HL-60/S4 treated with retinoic acid at 250 ng/mL for 4 days and 3 days (cell line): ENCODE measurements around the gene JAKMIP1.

ENCODE experiments used
- in situ Hi-C: fragments of 300-500 bp; cut with MboI; formaldehyde crosslinking; loops from 2 replicates; pipeline ENCODE4 v1.7.0; 2022; ENCODE audit warnings: low sequenced_read_pairs

Gene JAKMIP1

DNA sequence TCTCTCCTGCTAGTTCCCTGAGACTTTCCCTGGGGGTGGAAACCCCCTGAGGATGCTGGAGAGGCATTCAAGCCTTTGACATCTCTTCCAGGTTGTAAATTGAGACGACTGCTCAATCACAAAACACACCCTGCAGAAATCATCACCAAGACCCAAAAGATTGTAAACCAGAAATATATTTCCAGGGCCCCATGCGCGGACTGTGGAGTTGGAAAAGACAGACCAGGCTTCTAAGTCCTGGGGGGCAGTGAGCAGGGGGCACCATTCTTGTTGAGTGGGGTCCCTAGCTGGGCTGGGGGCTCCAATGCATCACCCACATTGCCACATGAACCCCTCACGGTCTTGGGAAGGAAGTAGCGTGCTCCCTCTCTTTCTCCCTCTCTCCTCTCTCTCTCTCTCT lies 94.2 kb downstream of the JAKMIP1 start:
- in situ Hi-C loops: no loop called here

DNA sequence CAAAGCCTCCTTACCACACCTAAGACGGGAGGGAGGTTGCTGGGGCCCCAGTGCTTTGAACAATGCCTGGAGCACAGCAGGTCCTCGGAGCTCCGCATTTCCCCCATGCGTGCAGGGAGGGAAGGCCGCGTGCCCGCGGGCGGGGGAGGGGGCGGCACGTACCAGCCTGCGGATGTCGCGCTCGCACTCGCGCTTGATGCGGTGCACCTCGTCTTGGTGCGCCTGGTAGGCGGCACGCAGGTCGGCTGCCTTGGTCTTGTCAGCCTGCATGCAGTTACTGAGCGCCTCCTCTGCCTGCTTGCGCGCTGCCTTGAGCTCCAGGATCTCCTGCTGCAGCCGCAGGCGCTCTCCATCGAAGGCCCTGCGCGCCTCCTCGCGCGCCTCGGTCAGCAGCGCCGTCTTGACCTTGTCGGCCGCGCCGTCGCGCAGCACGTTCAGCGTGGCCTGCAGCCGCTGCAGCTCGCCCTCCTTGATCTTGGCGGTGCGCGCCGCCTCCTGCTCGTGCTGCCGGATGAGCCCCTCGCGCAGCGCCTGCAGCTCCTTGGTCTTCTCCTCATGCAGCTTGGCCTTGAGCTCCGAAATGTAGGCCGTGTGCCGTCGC lies 94.9 kb downstream of the JAKMIP1 start:
- in situ Hi-C loops: no loop called here

DNA sequence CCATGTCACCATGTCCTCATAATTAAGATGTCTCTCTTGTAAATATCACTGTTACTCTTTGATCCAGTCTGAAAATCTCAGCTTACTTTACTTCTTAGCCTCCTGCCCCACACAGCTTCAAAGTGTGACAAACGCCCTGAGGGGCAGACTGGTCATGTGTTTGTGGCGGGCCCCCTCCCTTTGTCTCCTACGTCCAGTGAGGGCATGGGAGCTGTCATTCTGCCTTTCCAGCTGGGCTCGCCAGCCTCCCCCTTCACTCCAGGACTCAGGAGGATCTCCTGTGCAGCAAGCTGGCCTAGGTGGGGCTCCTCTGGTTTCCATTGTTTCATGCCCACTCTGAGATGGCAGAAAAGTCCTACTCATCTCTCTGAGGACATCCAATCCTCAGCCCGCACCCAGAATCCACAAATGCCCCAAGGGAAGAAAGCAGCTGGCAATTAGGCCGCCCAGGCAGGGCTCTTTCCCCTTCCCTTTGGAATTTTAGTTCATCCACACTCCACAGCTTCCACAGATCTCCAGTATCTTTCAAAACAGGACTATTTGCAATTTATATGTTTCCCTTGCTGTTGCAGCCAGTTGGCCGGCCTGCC lies 95.7 kb downstream of the JAKMIP1 start:
- in situ Hi-C loops: no loop called here

GRCh38 chr4:6097581-6097980 lies 102.8 kb downstream of the JAKMIP1 start:
- in situ Hi-C loops: no loop called here

- in situ Hi-C loops: no loop called here
These were observed 104.5 kb downstream of the JAKMIP1 start for GRCh38 chr4:6095897-6096296.

DNA sequence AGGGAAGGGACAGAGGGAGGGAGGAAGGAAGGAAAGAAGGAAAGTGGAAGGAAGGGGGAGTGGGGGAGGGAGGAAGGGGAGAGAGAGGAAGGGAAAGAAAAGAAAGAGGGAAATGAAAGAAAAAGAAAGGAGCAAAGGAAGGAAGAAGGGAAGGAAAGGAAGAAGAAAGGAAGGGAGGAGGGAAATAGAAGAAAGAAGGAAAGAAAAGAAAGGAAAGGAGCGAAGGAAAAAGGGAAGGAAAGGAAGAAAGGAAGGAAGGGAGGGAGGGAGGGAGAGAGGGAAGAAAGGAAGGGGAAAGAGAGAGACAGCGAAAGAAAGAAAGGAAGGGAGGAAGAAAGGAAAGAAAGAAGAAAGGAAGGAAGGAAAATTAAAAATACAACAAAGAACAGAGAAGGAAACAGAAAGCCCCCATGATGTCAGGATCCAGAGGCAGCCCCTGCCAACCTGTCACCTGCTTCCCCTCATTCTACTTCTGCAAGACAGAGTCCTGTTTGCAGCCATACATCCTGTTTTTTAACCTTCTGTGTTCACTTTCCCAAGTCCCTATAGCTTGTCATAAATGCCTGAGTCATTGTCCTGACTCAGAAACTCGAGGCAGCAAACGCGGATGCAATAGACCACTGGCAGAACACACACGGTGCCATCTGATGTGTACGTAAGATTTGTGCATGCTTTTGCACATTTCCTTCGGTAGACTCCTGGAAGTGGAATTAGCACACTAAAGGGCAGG lies 105.2 kb downstream of the JAKMIP1 start:
- in situ Hi-C loops: no loop called here

DNA sequence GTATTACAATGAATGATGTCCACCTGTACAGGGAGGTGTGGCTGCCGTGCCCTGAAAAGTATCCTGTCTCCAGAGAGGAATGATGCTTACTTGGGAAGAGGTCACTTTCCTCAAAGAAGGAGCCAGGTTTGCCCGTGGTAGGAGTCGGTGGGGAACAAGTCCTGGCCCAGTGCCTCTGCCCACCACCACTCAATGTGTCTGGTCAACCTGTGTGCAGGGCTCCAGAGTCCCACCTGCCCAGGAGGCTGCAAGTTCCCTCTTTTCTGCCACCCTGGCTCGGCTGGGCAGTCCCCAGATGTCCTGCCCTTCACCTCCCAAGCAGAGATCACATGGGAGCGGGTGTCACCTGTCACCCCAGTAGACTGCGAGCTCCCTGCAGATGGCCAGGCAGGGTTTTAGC lies 106.7 kb downstream of the JAKMIP1 start:
- in situ Hi-C loops: no loop called here

DNA sequence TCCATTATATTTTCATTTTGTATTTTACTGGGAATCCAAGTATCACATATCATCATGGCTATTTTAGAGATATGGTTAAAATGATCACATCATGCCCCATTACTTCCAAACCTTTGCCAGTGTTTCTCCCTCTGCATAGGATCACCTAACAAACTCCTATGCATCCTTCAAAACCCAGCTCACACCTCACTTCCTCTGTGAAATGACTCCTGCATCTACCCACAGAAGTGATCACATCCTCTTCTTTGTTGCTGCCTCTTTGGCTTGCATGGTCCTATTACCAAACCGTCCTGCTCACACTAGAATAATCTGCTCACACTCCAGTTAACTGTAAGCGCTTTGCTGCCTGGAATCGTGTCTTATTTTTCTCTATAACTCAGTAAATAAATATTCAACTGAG lies 107.4 kb downstream of the JAKMIP1 start:
- in situ Hi-C loops: no loop called here

GRCh38 chr4:6092131-6092530 lies 108.2 kb downstream of the JAKMIP1 start:
- in situ Hi-C loops: no loop called here

GRCh38 chr4:6090931-6091330 lies 109.4 kb downstream of the JAKMIP1 start:
- in situ Hi-C loops: no loop called here

GRCh38 chr4:6088950-6089349 lies 111.4 kb downstream of the JAKMIP1 start:
- in situ Hi-C loops: no loop called here

GRCh38 chr4:6087669-6088341 lies 112.5 kb downstream of the JAKMIP1 start:
- in situ Hi-C loops: no loop called here

- in situ Hi-C loops: no loop called here
These were observed 113.5 kb downstream of the JAKMIP1 start for GRCh38 chr4:6086846-6087245.

DNA sequence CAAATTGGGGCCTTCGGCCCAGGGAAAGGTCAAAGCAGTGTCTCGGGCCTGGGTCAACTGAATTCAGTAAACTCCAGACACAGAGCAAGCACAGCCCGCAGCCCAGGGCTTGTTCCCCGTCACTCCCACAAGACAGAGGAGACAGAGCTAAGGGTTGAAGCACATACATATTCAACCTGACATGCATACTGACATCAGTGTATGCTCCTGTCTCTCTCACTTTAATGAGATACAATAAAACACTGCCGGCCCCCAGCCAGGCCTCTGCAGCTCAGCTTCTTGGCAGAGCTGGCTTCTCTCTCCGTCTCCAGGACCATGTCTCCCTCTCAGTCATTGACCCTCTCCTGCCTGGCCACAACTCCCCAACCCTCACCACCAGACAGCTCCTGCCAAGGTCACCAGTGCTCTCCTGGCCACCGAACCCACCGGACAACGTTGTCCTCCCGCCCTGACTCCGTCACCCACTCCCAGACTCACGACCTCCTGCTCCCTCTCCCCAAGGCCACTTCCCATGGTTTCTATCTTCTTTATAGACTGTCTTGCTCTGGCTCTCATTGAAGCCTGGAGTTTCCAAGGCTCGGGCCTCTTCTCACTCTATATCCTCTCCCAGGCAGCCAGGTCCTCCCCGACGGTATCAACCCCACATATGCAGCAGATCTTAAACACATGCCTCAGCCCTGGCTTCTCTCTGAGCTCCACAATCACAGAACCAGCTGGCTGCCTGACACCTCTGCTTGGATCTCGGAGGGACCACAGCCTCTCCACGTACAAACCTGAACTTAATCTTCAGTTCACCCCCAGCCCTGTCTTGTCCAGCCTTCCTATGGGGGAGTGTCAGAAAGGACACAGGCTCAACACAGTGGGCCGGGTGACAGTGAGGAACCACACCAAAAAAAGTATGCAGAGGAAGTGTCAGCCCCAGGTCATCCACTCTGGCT lies 114.4 kb downstream of the JAKMIP1 start:
- in situ Hi-C loops: no loop called here

DNA sequence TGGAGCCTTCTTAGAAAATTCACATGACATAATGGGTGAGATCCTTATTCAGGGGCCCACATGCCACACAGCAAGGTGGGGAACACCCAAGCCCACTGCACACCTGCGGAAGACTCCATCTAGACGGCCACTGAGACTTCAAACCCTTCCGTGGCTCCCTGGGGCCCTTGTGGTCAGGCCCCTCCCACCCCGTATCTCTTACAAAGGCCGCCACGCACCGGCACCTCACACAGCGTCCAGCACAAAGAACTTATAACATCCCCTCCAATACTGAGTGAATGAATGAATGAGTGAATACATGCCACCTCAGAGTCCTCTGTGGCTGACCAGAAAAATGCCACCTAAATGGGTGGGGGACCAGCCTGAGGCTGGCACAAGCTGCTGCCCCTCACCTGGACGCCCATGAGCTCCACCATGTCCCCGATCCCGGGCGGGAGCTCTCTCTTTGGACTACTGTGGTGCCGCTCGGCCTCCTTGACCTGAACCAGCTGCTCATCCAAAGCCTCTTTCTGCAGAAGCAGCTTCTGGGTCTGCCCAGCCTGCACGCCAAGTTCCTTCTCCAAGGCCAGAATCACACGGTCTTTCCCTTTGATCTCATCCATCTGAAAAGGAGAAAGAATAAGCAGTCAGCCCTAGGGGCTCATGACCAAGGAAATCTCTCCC lies 115.2 kb downstream of the JAKMIP1 start:
- in situ Hi-C loops: no loop called here

- in situ Hi-C loops: no loop called here
These were observed 120.4 kb downstream of the JAKMIP1 start for GRCh38 chr4:6079965-6080364.

DNA sequence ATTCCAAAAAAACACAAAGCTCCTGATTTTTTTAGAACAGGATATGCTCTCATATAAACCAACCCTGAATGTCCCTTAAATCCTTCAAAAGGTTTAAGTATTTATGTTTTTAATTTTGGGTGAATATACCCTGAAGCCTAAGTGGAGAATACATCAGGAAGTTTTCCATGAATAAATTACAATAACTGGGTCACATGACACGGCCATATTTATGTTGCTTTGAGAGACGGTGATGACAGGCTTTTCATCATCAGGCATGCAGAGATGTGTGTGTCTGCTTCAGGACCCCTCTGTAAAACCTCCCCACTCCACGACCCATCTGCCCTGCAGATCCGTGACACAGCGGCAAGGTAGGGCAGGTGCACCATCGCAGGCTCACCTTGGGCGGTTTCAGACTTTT lies 121.8 kb downstream of the JAKMIP1 start:
- in situ Hi-C loops: no loop called here

GRCh38 chr4:6076391-6076790 lies 124.0 kb downstream of the JAKMIP1 start:
- in situ Hi-C loops: no loop called here

- in situ Hi-C loops: no loop called here
These were observed 125.6 kb downstream of the JAKMIP1 start for GRCh38 chr4:6074758-6075157.
